HepG2 (cell line): ENCODE measurements around the gene GRB10. TPM values are rescaled to one million over a fixed set of nuclear protein-coding genes. Genes with fewer than 3 reads are reported as not detected.

Experiments used
- ATAC-seq: fragments of 200-7000 bp; cut with Tn5 transposase; 3 replicates; pipeline ENCODE4 v1.9.1; 2020; ENCODE audit warnings: mild to moderate bottlenecking, moderate library complexity
- BruUV-seq: library from RNA; stranded (reverse); fragments of 400-500 nt; replicated peaks from 2 replicates; lab custom pipeline; 2021; lab: Mats Ljungman, UMichigan
- CTCF ChIA-PET: fragments of 300-600 bp; formaldehyde crosslinking; extraction: SDS; loops from one replicate; lab custom pipeline; 2021; ENCODE audit warnings: low total read pairs, inconsistent platforms, low intra/inter-chr PET ratio; lab: Yijun Ruan, JAX
- POLR2A ChIA-PET: fragments of 350-600 bp; sonication (Branson Sonifier 250); formaldehyde crosslinking; loops from one replicate; lab custom pipeline; 2020; ENCODE audit warnings: antibody characterized with exemption, inconsistent platforms; lab: Yijun Ruan, JAX
- DNase-seq: peaks from one replicate; pipeline ENCODE4 v3.0.0-alpha.2; 2015; ENCODE audit warnings: low spot score
- FAIRE-seq: peaks from 3 replicates; lab custom pipeline; 2011; peaks lifted over from hg19 to GRCh38; lab: Jason Lieb, UNC
- H2AFZ ChIP-seq: one replicate; pipeline ENCODE4 v1.6.1; 2011; ENCODE audit warnings: low read length, inconsistent platforms
- H3K27ac ChIP-seq: fragments of 300-600 bp; 3 replicates; pipeline ENCODE4 v1.8.0; 2011; ENCODE audit warnings: mixed run types, mild to moderate bottlenecking, mixed read lengths, low read length, inconsistent platforms; ENCODE audit not compliant: insufficient read depth; ENCODE audit errors: extremely low read length
- H3K27me3 ChIP-seq, 2 experiments: fragments of 200-600 bp in 1 of 2; 2 replicates in 1 of 2; 3 replicates in 1 of 2; pipeline versions ENCODE4 v1.6.0 to v1.8.0; 2011; ENCODE audit warnings: low read length in 2 of 2, mild to moderate bottlenecking in 2 of 2, moderate library complexity in 2 of 2, inconsistent platforms in 1 of 2; ENCODE audit not compliant: insufficient read depth in 2 of 2, control insufficient read depth in 1 of 2
- H3K36me3 ChIP-seq, 2 experiments: fragments of 200-600 bp in 1 of 2; replicated peaks in 1 of 2; 2 replicates in 1 of 2; 3 replicates in 1 of 2; pipeline versions ENCODE4 v1.5.1 to v1.8.0; 2011; ENCODE audit warnings: low read length in 2 of 2, inconsistent platforms in 1 of 2; ENCODE audit not compliant: insufficient read depth in 2 of 2, control insufficient read depth in 1 of 2
- H3K4me1 ChIP-seq: 2 replicates; pipeline ENCODE4 v1.5.1; 2012; ENCODE audit warnings: low read length, inconsistent platforms; ENCODE audit not compliant: insufficient read depth
- H3K4me2 ChIP-seq: 2 replicates; pipeline ENCODE4 v1.6.0; 2011; ENCODE audit warnings: low read depth, low read length, inconsistent platforms
- H3K4me3 ChIP-seq, 3 experiments: fragments of 200-600 bp in 1 of 3; sonication (generic), shearing (Covaris generic) in 1 of 3; replicated peaks in 1 of 3; 2 replicates each; pipeline ENCODE4 v1.5.1; 2011 to 2016; ENCODE audit warnings: low read length in 3 of 3, inconsistent platforms in 2 of 3, low read depth in 2 of 3, mild to moderate bottlenecking in 2 of 3, control low read depth in 1 of 3, mixed read lengths in 1 of 3; ENCODE audit not compliant: insufficient read depth in 1 of 3
- H3K79me2 ChIP-seq: one replicate; pipeline ENCODE4 v1.6.1; 2011; ENCODE audit warnings: low read length, inconsistent platforms; ENCODE audit not compliant: insufficient read depth
- H3K9ac ChIP-seq: 2 replicates; pipeline ENCODE4 v1.6.0; 2011; ENCODE audit warnings: mild to moderate bottlenecking, low read depth, low read length, inconsistent platforms; ENCODE audit not compliant: insufficient read depth
- H3K9me3 ChIP-seq: 2 replicates; pipeline ENCODE4 v1.5.1; 2012; ENCODE audit warnings: mild to moderate bottlenecking, low read length
- H4K20me1 ChIP-seq: 2 replicates; pipeline ENCODE4 v1.6.0; 2011; ENCODE audit warnings: inconsistent platforms, mild to moderate bottlenecking, low read length, moderate library complexity; ENCODE audit not compliant: insufficient read depth
- ESRRA ChIP-seq: sonication (generic); formaldehyde crosslinking; IDR thresholded peaks from 2 replicates; pipeline ENCODE4 v1.5.1; 2020; ENCODE audit warnings: mild to moderate bottlenecking, low read depth, missing genetic modification reagents
- NR2F2 ChIP-seq: IDR thresholded peaks from 2 replicates; pipeline ENCODE4 v1.6.1; 2012; ENCODE audit warnings: low read depth, inconsistent platforms, borderline replicate concordance
- ZBTB26 ChIP-seq: IDR thresholded peaks from 2 replicates; pipeline ENCODE4 v1.6.1; 2016; ENCODE audit warnings: missing compliant biosample characterization, missing genetic modification reagents, borderline replicate concordance
- ZNF530 ChIP-seq: sonication (generic); formaldehyde crosslinking; IDR thresholded peaks from 2 replicates; pipeline ENCODE4 v1.5.0; 2020; ENCODE audit warnings: low read depth, mild to moderate bottlenecking, missing genetic modification reagents
- ZNF780A ChIP-seq: sonication (generic); formaldehyde crosslinking; IDR thresholded peaks from 2 replicates; pipeline ENCODE4 v1.8.0; 2022; ENCODE audit warnings: mild to moderate bottlenecking, missing genetic modification reagents, moderate library complexity
- ZNF891 ChIP-seq: sonication (generic); formaldehyde crosslinking; IDR thresholded peaks from 2 replicates; pipeline ENCODE4 v1.5.0; 2020; ENCODE audit warnings: mild to moderate bottlenecking, missing genetic modification reagents
- WGBS: methylation state at CpG from one replicate; pipeline ENCODE4 v1.1.6; 2017; ENCODE audit warnings: low lambda C conversion rate; 5-methylcytosine and 5-hydroxymethylcytosine counted together
- in situ Hi-C: cut with HindIII; loops from 2 replicates; pipeline ENCODE4 v1.10.0; 2017; ENCODE audit warnings: low pct_unique_long_range_greater_than_20kb; ENCODE audit not compliant: extremely low pct_ligation_motif_present
- intact Hi-C: fragments of 100-400 bp; cut with micrococcal nuclease; formaldehyde crosslinking; loops from one replicate; pipeline ENCODE4 v1.10.0; 2022; ENCODE audit not compliant: unreplicated experiment
- polyA plus RNA-seq, 8 experiments: library from polyadenylated mRNA; depleted of rRNA in 3 of 8; stranded (reverse) in 7 of 8; unstranded in 1 of 8; fragments of >200 nt; fragmentation: Illumina TruSeq in 4 of 8; extraction: Trizol in 4 of 8; gene quantifications; 2 replicates each; pipeline versions ENCODE4 v1.2.1 to v1.2.3, GENCODE V29; 2011 to 2016; ENCODE audit warnings: low read depth in 4 of 8, missing spikeins in 1 of 8, mixed read lengths in 1 of 8; ENCODE audit not compliant: insufficient read depth in 1 of 8
- total RNA-seq, 5 experiments: library from RNA; depleted of rRNA; stranded (reverse); fragments of >200 nt; fragmentation: Illumina TruSeq; extraction: Trizol; gene quantifications; 2 replicates each; pipeline ENCODE4 v1.2.3, GENCODE V29; 2016; ENCODE audit warnings: low read depth in 1 of 5
- TF ChIP-seq, protein P1 (sequence below): sonication (generic); formaldehyde crosslinking; IDR thresholded peaks from 2 replicates; pipeline ENCODE4 v1.5.0; 2020; ENCODE audit warnings: mild to moderate bottlenecking, missing genetic modification reagents, borderline replicate concordance

Gene GRB10
- total and polyA plus RNA-seq, 2 of the 13 experiments (the other 11 are each of a cell fraction or from before 2014, with no cell fraction given), result 4.0 to 6.8 TPM

- ATAC-seq, result no peak; the same call in 2 of the 3 replicates
- no peaks in the 10 kb centered on the region for H3K27me3 ChIP-seq
- ChIA-PET CTCF (no interaction called here), POLR2A (interaction anchor here (1.3 kb wide), 1 partner anchor 33 kb away, joined by 3 read pairs; no protein-coding TSS in a partner anchor)
- no peak overlapping the region for H3K4me3 ChIP-seq
- in situ Hi-C loops (no loop called here), intact Hi-C loops (no loop called here)
- DNase-seq, result no peak
- WGBS, result 84% methylated on average over 11 of the region's 11 CpGs
- no peak overlapping the region for H3K4me2 ChIP-seq
- no peaks in the 10 kb centered on the region for H3K36me3 ChIP-seq
- no TSS peak for BruUV-seq
- no peak overlapping the region for H3K9ac ChIP-seq
- no peak overlapping the region for H3K27ac ChIP-seq
- no peak overlapping the region for H2AFZ ChIP-seq
- no peak for FAIRE-seq
- H4K20me1 ChIP-seq, result no peaks in the 10 kb centered on the region
- peaks cover 14% of the 10 kb centered on the region for H3K4me1 ChIP-seq
- H3K79me2 ChIP-seq, result no peaks in the 10 kb centered on the region
- H3K9me3 ChIP-seq, result no peaks in the 10 kb centered on the region
- TF ChIP-seq, protein P1, sequence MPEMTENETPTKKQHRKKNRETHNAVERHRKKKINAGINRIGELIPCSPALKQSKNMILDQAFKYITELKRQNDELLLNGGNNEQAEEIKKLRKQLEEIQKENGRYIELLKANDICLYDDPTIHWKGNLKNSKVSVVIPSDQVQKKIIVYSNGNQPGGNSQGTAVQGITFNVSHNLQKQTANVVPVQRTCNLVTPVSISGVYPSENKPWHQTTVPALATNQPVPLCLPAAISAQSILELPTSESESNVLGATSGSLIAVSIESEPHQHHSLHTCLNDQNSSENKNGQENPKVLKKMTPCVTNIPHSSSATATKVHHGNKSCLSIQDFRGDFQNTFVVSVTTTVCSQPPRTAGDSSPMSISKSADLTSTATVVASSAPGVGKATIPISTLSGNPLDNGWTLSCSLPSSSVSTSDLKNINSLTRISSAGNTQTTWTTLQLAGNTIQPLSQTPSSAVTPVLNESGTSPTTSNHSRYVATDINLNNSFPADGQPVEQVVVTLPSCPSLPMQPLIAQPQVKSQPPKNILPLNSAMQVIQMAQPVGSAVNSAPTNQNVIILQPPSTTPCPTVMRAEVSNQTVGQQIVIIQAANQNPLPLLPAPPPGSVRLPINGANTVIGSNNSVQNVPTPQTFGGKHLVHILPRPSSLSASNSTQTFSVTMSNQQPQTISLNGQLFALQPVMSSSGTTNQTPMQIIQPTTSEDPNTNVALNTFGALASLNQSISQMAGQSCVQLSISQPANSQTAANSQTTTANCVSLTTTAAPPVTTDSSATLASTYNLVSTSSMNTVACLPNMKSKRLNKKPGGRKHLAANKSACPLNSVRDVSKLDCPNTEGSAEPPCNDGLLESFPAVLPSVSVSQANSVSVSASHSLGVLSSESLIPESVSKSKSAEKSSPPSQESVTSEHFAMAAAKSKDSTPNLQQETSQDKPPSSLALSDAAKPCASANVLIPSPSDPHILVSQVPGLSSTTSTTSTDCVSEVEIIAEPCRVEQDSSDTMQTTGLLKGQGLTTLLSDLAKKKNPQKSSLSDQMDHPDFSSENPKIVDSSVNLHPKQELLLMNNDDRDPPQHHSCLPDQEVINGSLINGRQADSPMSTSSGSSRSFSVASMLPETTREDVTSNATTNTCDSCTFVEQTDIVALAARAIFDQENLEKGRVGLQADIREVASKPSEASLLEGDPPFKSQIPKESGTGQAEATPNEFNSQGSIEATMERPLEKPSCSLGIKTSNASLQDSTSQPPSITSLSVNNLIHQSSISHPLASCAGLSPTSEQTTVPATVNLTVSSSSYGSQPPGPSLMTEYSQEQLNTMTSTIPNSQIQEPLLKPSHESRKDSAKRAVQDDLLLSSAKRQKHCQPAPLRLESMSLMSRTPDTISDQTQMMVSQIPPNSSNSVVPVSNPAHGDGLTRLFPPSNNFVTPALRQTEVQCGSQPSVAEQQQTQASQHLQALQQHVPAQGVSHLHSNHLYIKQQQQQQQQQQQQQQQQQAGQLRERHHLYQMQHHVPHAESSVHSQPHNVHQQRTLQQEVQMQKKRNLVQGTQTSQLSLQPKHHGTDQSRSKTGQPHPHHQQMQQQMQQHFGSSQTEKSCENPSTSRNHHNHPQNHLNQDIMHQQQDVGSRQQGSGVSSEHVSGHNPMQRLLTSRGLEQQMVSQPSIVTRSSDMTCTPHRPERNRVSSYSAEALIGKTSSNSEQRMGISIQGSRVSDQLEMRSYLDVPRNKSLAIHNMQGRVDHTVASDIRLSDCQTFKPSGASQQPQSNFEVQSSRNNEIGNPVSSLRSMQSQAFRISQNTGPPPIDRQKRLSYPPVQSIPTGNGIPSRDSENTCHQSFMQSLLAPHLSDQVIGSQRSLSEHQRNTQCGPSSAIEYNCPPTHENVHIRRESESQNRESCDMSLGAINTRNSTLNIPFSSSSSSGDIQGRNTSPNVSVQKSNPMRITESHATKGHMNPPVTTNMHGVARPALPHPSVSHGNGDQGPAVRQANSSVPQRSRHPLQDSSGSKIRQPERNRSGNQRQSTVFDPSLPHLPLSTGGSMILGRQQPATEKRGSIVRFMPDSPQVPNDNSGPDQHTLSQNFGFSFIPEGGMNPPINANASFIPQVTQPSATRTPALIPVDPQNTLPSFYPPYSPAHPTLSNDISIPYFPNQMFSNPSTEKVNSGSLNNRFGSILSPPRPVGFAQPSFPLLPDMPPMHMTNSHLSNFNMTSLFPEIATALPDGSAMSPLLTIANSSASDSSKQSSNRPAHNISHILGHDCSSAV, result no peak
- TF ChIP-seq NR2F2 (no peak), ZNF891 (CRISPR knock-in tag) (no peak), ESRRA (no peak), ZNF780A (CRISPR knock-in tag) (no peak), ZBTB26 (CRISPR knock-in tag) (no peak), ZNF530 (CRISPR knock-in tag) (no peak)
These were observed 134.6 kb downstream of the GRB10 start for GRCh38 chr7:50648076-50648475.
